HCT116 (cell line): Measurements from ENCODE around the gene TTC5. TPM values are rescaled to one million over a fixed set of nuclear protein-coding genes. Genes with fewer than 3 reads are reported as not detected.

Experiments
- CEBPB ChIP-seq: IDR thresholded peaks from 2 replicates; pipeline ENCODE4 v1.6.1; 2012; ENCODE audit warnings: low read depth
- CTCF ChIP-seq, 3 experiments: fragments of 200-600 bp in 1 of 3; sonication (generic) in 1 of 3; IDR thresholded peaks in 2 of 3; conservative IDR thresholded peaks in 1 of 3; 2 replicates each; pipeline ENCODE4 v1.5.1; 2012 to 2017; ENCODE audit warnings: low read depth in 2 of 3, low read length in 2 of 3, antibody characterized with exemption in 1 of 3, borderline replicate concordance in 1 of 3, control low read depth in 1 of 3, mild to moderate bottlenecking in 1 of 3, mixed read lengths in 1 of 3, mixed run types in 1 of 3, moderate library complexity in 1 of 3; ENCODE audit not compliant: insufficient read depth in 1 of 3
- FOSL1 ChIP-seq: IDR thresholded peaks from 2 replicates; pipeline ENCODE4 v1.6.1; 2012; ENCODE audit warnings: low read depth
- SP1 ChIP-seq: IDR thresholded peaks from 2 replicates; pipeline ENCODE4 v1.6.1; 2012; ENCODE audit warnings: low read depth
- ZFX ChIP-seq: fragments of 450-650 bp; IDR thresholded peaks from 2 replicates; pipeline ENCODE4 v1.6.1; 2017
- ZNF274 ChIP-seq: fragments of 200-500 bp; sonication (Bioruptor generic); IDR thresholded peaks from 2 replicates; pipeline ENCODE4 v1.6.1; 2014; ENCODE audit warnings: mild to moderate bottlenecking, low read depth, low read length, inconsistent platforms
- total RNA-seq: library from RNA; stranded (reverse); gene quantifications from one replicate; pipeline ENCODE4 v1.2.1, GENCODE V29; 2021; ENCODE audit not compliant: unreplicated experiment
- TF ChIP-seq, protein P1 (sequence below): IDR thresholded peaks from 2 replicates; pipeline ENCODE4 v1.6.1; 2012
- TF ChIP-seq, protein P2 (sequence below): IDR thresholded peaks from 2 replicates; pipeline ENCODE4 v1.6.1; 2012
- TF ChIP-seq, protein P3 (sequence below): IDR thresholded peaks from 2 replicates; pipeline ENCODE4 v1.6.1; 2011; ENCODE audit warnings: mild to moderate bottlenecking, low read length, moderate library complexity; ENCODE audit not compliant: insufficient replicate concordance; ENCODE audit errors: extremely low read depth

Gene TTC5
- total RNA-seq, 1 experiment from 2014 or later, result 23.3 TPM

GRCh38 chr14:20332788-20333493 is 27.2 kb upstream of the TTC5 start, which contains the start of gene CCNB1IP1 (continued):
- TF ChIP-seq CTCF (IDR thresholded peaks at IDR 0.05 in 2 of 3, conservative IDR thresholded peaks at IDR 0.05 in 1 of 3; ENCODE audit: borderline replicate concordance in 1 of 3, insufficient read depth in 1 of 3, low read depth in 2 of 3, low read length in 2 of 3) (no peak), CEBPB (peak; percentile 61; the same call in 1 of the 2 replicates), SP1 (peak; percentile 49; the same call in 1 of the 2 replicates), FOSL1 (no peak), ZFX (peak; percentile 31; the same call in 1 of the 2 replicates), ZNF274 (no peak)
- TF ChIP-seq, protein P1, sequence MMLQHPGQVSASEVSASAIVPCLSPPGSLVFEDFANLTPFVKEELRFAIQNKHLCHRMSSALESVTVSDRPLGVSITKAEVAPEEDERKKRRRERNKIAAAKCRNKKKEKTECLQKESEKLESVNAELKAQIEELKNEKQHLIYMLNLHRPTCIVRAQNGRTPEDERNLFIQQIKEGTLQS, result peak; percentile 29; the same call in 1 of the 2 replicates
- TF ChIP-seq, protein P2, sequence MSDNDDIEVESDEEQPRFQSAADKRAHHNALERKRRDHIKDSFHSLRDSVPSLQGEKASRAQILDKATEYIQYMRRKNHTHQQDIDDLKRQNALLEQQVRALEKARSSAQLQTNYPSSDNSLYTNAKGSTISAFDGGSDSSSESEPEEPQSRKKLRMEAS, result peak; percentile 65; the same call in 1 of the 2 replicates
- TF ChIP-seq, protein P3, sequence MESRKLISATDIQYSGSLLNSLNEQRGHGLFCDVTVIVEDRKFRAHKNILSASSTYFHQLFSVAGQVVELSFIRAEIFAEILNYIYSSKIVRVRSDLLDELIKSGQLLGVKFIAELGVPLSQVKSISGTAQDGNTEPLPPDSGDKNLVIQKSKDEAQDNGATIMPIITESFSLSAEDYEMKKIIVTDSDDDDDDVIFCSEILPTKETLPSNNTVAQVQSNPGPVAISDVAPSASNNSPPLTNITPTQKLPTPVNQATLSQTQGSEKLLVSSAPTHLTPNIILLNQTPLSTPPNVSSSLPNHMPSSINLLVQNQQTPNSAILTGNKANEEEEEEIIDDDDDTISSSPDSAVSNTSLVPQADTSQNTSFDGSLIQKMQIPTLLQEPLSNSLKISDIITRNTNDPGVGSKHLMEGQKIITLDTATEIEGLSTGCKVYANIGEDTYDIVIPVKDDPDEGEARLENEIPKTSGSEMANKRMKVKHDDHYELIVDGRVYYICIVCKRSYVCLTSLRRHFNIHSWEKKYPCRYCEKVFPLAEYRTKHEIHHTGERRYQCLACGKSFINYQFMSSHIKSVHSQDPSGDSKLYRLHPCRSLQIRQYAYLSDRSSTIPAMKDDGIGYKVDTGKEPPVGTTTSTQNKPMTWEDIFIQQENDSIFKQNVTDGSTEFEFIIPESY, result no peak
